LNCAP (cell line): ENCODE data around the gene LHFPL2.

Source experiments
- CTCF ChIP-seq: fragments of 450-650 bp; IDR thresholded peaks from 2 replicates; pipeline ENCODE4 v1.5.1; 2017; ENCODE audit warnings: mild to moderate bottlenecking

The LHFPL2 gene

GRCh38 chr5:78476795-78477194, 171.8 kb downstream of the LHFPL2 start:
- TF ChIP-seq CTCF, result no peak

- TF ChIP-seq CTCF, result no peak
Observed at GRCh38 chr5:78475370-78475769, 173.2 kb downstream of the LHFPL2 start.

GRCh38 chr5:78473751-78474150, 174.8 kb downstream of the LHFPL2 start:
- no peak for TF ChIP-seq CTCF

- TF ChIP-seq CTCF, result peak; percentile 29; the same call in 1 of the 2 replicates
Observed at GRCh38 chr5:78472469-78473106, 176.0 kb downstream of the LHFPL2 start.

GRCh38 chr5:78471896-78472295, 176.7 kb downstream of the LHFPL2 start:
- no peak for TF ChIP-seq CTCF

- TF ChIP-seq CTCF, result peak; percentile 80
Observed at GRCh38 chr5:78467752-78468357, 180.7 kb downstream of the LHFPL2 start.

GRCh38 chr5:78467140-78467539, 181.4 kb downstream of the LHFPL2 start:
- TF ChIP-seq CTCF, result no peak

GRCh38 chr5:78458843-78459242, 189.7 kb downstream of the LHFPL2 start:
- no peak for TF ChIP-seq CTCF
